Muscle layer of colon (tissue), 2 donors: ENCODE results near the gene CDC42BPB.
"Not testable (repeated sequence)": the region's sequence is repeated elsewhere in the genome, so short reads cannot be mapped to it uniquely, and the experiment has no call there.

ENCODE experiments used
- H3K27ac ChIP-seq: one replicate; pipeline ENCODE4 v1.7.0; 2013; ENCODE audit warnings: low read depth, mild to moderate bottlenecking, low read length, moderate library complexity
- H3K27me3 ChIP-seq, 2 donors: one replicate each; pipeline ENCODE4 v1.7.0; 2013; ENCODE audit warnings: low read length in 2 of 2, mild to moderate bottlenecking in 2 of 2; ENCODE audit not compliant: insufficient read depth in 2 of 2, control insufficient read depth in 1 of 2
- H3K36me3 ChIP-seq: one replicate; pipeline ENCODE4 v1.7.0; 2013; ENCODE audit warnings: mild to moderate bottlenecking, low read length; ENCODE audit not compliant: insufficient read depth
- H3K4me1 ChIP-seq: one replicate; pipeline ENCODE4 v1.7.0; 2013; ENCODE audit warnings: mild to moderate bottlenecking, low read length; ENCODE audit not compliant: insufficient read depth
- H3K4me3 ChIP-seq, 2 donors: one replicate each; pipeline ENCODE4 v1.7.0; 2013; ENCODE audit warnings: low read length in 2 of 2, low read depth in 1 of 2, mild to moderate bottlenecking in 1 of 2, moderate library complexity in 1 of 2
- H3K9ac ChIP-seq: one replicate; pipeline ENCODE4 v1.7.0; 2013; ENCODE audit warnings: low read length
- H3K9me3 ChIP-seq: one replicate; pipeline ENCODE4 v1.7.0; 2013; ENCODE audit warnings: mild to moderate bottlenecking, low read length
- donor health status: abdominal sarcoma.
- donor health status: Adenocarcinoma of cecum.

The CDC42BPB gene

DNA sequence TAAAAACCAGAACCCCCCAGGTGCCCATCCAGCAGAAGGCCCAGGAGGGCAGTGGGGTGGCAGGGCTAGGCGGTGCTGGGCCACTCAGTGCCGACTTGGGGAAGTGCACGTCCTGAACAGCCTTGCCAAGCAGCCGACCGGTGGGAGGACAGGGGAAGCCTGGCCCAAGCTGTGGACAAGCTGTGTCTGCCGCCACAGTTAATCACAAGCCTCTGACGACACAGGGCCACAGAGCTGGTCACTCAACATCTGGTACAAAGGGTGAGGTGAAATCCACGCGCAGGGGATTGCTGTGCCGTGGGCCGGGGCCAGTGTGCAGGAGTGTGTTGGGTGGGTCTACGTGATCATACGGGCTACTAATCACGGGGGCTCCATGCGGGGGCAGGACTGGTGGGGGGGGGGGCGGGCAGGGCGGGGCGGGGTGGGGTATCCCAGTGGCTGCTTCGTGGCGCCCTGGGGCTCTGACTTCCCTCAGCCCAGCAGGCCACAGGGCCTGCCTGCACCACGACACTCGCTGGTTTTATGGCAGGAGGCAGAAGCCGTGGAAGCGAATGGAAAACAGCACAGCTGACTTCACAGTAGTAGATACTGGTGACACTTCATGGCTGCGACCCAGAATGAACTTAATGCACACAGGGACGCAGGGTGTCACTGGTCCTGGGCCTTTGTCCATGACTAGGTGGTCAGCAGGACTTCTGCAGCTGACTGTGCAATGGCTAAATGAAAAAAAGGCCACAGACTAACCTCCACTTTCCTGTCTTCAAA lies 124.7 kb downstream of the CDC42BPB start:
- Histone ChIP-seq H3K4me1 (peaks cover 10% of the 10 kb centered on the region), H3K9ac (no peak overlapping the region), H3K4me3 (no peak overlapping the region), H3K27me3 (peaks cover 0 to 34% of the 10 kb centered on the region in 2 donors), H3K36me3 (peaks cover 19% of the 10 kb centered on the region), H3K27ac (no peak overlapping the region), H3K9me3 (no peaks in the 10 kb centered on the region)

DNA sequence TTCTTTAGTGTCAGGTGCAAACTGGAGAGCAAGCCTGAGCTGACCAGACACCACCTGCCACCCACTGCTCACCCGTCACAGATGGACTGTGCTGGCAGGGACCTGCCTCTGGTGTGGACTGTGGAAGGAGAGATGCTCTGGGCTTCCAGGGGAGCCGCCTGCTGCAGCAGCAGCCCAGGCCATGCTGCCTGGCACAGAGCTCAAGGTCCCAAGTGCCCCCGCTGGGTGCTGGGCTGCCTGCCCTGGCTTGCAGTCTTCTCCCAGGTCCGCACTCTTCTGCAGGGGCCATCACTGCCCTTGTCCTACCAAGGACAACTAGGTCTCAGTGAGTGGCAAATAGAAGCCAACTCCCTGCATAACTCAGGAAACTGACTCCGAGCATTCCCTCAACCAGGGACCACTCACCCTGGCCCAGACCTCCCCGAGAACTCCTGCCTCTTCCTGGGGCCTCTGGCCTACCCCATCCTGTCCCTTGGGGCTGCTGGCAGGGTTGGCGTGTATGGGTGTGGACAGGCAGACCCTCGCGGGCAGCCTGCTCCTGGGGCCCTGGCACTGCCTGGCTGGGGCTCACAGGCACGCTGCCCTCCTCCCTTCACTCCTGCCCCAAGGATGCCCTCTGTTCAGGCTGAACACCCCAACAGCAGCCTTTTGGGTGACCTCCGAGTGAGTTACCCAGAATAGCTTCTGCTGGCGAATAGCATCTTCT lies 125.6 kb downstream of the CDC42BPB start:
- Histone ChIP-seq H3K27me3 (peaks cover 0 to 39% of the 10 kb centered on the region in 2 donors), H3K9me3 (no peaks in the 10 kb centered on the region), H3K4me3 (no peak overlapping the region), H3K36me3 (peaks cover 17% of the 10 kb centered on the region), H3K4me1 (peaks cover 10% of the 10 kb centered on the region), H3K27ac (no peak overlapping the region), H3K9ac (no peak overlapping the region)

DNA sequence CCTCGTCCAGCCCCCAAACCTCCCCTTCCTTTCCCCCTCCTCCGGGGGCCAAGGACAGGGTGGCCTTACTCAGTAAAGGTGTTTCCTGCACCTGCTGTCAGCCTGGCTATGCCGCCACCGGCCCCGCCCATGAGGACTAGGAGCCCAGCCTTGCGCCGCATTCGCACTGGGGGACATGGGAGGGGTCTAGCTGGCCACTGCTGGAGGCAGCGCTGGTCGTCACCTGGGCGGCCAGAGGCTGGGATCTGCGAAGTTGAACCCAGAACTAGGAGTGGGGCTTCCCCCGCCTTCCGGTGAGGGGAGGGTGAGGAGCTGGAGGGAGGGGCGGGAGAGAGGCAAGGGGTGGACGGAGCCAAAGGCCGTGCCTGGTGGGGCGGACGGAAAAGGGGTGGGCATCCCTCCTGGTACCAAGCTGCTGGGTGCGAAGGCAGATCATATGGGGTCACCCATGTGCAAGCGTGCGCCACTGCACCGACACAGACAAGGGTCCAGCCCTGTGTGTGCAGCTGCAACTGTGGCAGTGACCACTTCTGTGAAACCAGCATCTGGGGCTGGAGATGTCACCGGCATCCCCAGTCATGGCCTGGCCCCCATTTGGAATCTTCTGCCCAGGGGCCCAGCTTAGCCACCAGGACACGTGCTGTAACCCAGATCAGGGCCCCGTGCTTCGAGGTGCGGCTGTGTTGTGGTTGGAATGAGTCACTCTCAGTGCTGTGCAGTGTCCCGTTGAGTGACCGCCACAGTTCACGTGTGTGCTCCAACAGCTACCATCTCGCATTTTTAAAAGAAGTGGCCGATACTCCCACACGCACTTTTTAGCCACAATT lies 126.4 kb downstream of the CDC42BPB start:
- H3K27ac ChIP-seq, result no peak overlapping the region
- H3K9ac ChIP-seq, result no peak overlapping the region

DNA sequence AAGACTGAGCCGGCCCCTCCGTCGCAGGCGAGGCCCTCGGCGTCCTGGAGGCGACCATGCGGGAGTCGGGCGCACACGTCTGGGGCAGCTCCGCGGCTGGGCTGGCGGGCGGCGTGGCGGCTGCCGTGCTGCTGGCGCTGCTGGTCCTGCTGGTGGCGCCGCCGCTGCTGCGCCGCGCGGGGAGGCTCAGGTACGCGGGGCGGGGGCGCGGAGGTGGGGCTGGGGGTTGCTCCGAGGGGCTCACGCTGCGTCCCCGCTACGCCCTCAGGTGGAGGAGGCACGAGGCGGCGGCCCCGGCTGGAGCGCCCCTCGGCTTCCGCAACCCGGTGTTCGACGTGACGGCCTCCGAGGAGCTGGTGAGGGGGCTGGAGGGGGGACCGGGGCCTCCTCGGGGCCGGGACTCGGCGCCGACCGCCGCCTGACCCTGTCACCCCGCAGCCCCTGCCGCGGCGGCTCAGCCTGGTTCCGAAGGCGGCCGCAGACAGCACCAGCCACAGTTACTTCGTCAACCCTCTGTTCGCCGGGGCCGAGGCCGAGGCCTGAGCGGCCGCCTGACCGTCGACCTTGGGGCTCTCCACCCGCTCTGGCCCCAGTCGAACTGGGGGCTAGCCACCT lies 127.1 kb downstream of the CDC42BPB start:
- Histone ChIP-seq H3K27ac (no peak overlapping the region), H3K36me3 (peaks cover 13% of the 10 kb centered on the region), H3K4me3 (no peak overlapping the region), H3K9ac (no peak overlapping the region), H3K9me3 (no peaks in the 10 kb centered on the region), H3K27me3 (peaks cover 0 to 44% of the 10 kb centered on the region in 2 donors), H3K4me1 (peaks cover 10% of the 10 kb centered on the region)

More for the DNA sequence above, 126.4 kb downstream of the CDC42BPB start:
- no peak overlapping the region for H3K4me3 ChIP-seq
- peaks cover 0 to 39% of the 10 kb centered on the region in 2 donors for H3K27me3 ChIP-seq
- no peaks in the 10 kb centered on the region for H3K9me3 ChIP-seq
- H3K4me1 ChIP-seq, result peaks cover 10% of the 10 kb centered on the region
- H3K36me3 ChIP-seq, result peaks cover 13% of the 10 kb centered on the region

DNA sequence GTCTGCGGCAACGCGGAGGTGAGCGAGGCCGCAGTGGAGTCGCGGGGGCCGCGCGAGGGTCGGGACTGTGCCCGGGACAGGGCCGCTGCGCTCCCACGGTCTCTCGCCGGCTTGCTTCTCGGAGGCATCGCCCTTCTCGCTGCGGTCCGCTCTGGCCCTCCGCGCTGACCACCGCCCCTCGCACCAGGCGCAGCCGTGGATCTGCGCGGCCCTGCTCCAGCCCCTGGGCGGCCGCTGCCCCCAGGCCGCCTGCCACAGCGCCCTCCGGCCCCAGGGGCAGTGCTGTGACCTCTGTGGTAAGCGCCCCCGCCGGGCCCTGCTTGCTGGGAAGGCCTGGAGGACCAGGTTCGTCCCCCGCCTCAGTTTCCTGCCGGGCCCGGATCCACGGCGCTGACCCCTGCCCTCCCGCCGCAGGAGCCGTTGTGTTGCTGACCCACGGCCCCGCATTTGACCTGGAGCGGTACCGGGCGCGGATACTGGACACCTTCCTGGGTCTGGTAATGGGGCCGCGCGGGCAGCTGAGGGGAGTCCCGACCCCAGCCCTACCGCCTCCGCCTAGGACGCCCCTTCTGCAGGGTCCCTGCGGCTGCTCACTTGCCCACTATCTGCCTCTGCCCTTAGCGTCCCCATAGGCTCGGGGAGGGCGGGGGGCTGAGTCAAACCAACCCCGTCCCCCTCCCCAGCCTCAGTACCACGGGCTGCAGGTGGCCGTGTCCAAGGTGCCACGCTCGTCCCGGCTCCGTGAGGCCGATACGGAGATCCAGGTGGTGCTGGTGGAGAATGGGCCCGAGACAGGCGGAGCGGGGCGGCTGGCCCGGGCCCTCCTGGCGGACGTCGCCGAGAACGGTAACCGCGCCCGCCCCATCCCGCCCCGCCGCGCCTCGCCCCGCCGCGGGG lies 127.9 kb downstream of the CDC42BPB start:
- H3K4me1 ChIP-seq, result peaks cover 10% of the 10 kb centered on the region
- H3K36me3 ChIP-seq, result peaks cover 13% of the 10 kb centered on the region
- H3K9me3 ChIP-seq, result no peaks in the 10 kb centered on the region
- H3K27me3 ChIP-seq, result peaks cover 4 to 52% of the 10 kb centered on the region in 2 donors
- H3K4me3 ChIP-seq, result peak overlapping the region; percentile 32 to 41
- H3K9ac ChIP-seq, result no peak overlapping the region
- H3K27ac ChIP-seq, result no peak overlapping the region

DNA sequence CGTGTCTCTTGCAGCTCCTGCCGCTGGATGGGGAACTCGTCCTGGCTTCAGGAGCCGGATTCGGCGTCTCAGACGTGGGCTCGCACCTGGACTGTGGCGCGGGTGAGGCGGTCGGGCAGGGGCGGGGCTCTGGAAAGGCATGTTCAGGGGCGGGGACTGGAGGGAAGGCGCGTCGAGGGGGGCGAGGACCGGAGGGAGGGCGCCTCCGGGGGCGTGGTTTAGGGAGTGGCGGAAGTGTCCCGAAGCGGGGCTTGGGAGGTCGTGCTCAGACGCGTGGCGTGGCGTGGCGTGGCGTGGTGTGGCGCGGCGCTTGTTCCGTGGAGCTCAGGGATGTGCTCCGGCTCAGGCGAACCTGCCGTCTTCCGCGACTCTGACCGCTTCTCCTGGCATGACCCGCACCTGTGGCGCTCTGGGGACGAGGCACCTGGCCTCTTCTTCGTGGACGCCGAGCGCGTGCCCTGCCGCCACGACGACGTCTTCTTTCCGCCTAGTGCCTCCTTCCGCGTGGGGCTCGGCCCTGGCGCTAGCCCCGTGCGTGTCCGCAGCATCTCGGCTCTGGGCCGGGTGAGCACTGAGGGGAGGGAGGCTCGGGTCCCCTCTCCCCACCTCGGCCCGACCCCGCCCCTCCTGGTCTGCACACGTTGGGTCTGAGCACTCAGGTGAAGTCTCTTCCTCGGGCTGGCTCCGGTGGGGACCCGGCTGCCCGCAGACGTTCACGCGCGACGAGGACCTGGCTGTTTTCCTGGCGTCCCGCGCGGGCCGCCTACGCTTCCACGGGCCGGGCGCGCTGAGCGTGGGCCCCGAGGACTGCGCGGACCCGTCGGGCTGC lies 128.7 kb downstream of the CDC42BPB start:
- no peak overlapping the region for H3K9ac ChIP-seq
- peaks cover 13% of the 10 kb centered on the region for H3K36me3 ChIP-seq
- H3K4me1 ChIP-seq, result peaks cover 10% of the 10 kb centered on the region
- H3K27ac ChIP-seq, result no peak overlapping the region
- peak overlapping the region; percentile 32 to 41 for H3K4me3 ChIP-seq
- H3K9me3 ChIP-seq, result no peaks in the 10 kb centered on the region
- H3K27me3 ChIP-seq, result peaks cover 9 to 60% of the 10 kb centered on the region in 2 donors

DNA sequence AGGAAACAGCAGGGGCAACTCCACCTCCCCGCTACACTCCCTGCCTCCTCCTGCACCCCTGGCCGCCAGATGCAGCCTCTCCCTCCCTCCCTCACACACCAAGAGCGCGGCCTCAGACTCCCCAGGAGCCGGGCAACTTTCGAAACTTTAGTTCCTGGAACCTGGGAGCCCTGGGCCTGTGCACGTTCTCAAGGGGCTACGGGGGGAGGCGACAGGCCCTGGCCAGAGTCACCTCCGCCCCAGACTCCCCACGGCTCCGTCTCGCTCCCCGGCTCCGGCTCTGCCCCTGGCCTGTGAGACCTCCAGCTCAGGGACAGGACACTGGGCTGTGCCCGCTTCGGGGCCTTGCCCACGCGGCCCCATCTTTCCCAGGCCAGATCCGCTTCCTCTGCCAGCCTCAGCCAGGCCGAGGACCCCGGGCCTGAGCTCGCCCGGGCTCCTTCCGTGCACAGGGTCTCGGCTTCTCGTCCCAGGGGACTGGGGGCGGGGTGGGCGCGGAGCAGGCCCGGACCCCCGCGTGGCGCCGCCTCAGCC lies 129.4 kb downstream of the CDC42BPB start:
- Histone ChIP-seq H3K4me1 (peaks cover 10% of the 10 kb centered on the region), H3K27me3 (peaks cover 9 to 67% of the 10 kb centered on the region in 2 donors), H3K9me3 (no peaks in the 10 kb centered on the region), H3K27ac (no peak overlapping the region), H3K36me3 (peaks cover 9% of the 10 kb centered on the region), H3K4me3 (peak overlapping the region; percentile 32 to 41), H3K9ac (no peak overlapping the region)

DNA sequence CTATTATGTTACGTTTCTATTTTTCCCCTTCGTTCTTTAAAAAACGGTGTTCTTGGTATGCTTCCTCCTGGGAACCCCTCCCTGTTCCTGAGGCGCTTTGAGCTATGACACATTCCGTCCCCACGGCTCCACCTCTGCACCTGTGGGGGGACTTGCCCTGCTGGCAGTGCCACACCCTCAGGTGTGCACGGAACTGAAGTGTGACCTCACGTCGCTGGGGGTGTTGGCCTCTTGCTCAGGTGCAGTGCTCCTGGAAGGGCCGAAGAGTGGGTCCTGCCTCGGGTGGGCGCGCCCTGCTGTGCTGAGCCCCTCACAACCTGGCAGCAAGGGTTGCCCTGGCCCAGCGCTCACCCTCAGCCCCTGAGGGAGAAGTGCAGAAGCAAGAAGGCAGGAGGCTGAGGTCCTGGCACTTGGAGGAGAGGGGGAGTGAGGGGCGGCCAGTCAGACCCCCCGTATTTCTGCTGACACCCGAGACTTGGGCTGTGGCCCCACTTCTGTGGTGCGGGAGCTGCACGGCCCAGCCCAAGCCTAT lies 129.9 kb downstream of the CDC42BPB start:
- Histone ChIP-seq H3K4me1 (peaks cover 10% of the 10 kb centered on the region), H3K36me3 (peaks cover 8% of the 10 kb centered on the region), H3K4me3 (no peak overlapping the region), H3K9me3 (no peaks in the 10 kb centered on the region), H3K9ac (no peak overlapping the region), H3K27me3 (peaks cover 9 to 72% of the 10 kb centered on the region in 2 donors), H3K27ac (no peak overlapping the region)

DNA sequence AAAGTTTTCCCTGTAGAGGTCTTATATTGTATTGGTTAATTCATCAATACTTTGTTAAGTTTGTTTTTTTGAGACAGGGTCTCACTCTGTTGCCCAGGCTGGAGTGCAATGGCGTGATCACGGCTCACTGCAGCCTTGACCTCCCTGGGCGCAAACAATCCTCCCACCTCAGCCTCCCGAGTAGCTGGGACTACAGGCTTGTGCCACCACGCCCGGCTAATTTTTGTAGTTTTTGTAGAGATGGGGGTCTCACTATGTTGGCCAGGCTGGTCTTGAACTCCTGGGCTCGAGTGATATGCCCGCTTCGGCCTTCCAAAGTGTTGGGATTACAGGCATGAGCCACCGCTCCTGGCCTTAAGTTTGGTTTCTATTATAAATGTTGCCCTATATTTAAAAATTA lies 130.5 kb downstream of the CDC42BPB start:
- H3K4me3 ChIP-seq, H3K36me3 ChIP-seq, H3K27ac ChIP-seq, H3K9me3 ChIP-seq, H3K9ac ChIP-seq: not testable (repeated sequence)
- Histone ChIP-seq H3K4me1 (peaks cover 10% of the 10 kb centered on the region), H3K27me3 (peaks cover 9 to 78% of the 10 kb centered on the region in 2 donors)
